ENCODE results near the gene TDRD7.

The TDRD7 gene

DNA sequence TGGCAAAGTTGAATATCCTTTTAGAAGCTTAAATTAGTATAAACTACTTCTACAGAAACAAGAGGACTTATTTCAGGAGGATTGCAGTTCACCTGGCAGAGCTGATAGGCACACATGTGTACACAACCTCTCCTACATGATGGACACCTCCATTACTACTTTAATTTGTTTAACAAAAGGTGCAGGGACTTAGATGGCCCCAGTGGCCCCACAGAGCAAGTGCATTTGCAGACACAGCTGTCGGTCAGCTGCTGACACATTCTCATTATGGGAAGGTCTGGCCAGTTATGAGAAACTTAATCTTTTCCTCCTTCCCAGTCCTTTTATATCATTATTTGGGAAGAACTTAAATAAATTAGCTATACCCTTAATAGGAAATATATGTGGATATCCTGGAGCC, 28.3 kb downstream of the TDRD7 start:
- Histone ChIP-seq H3K27ac (replicated peaks; ENCODE audit: low read length) (no peak overlapping the region), H3K36me3 (replicated peaks in 1 of 2; ENCODE audit: control insufficient read depth in 2 of 2, insufficient read depth in 2 of 2, low read length in 2 of 2) (no peaks in the 10 kb centered on the region), H3K79me1 (ENCODE audit: low read depth, low read length) (no peaks in the 10 kb centered on the region), H3K4me3 (ENCODE audit: low read length in 2 of 2) (no peak overlapping the region), H3K9me3 (replicated peaks in 1 of 2; ENCODE audit: control insufficient read depth in 2 of 2, insufficient read depth in 1 of 2, low read depth in 1 of 2, low read length in 2 of 2) (no peaks in the 10 kb centered on the region), H3K9ac (ENCODE audit: low read depth, low read length, poor library complexity) (no peak overlapping the region), H4K8ac (ENCODE audit: low read depth, low read length) (no peak overlapping the region), H3K18ac (ENCODE audit: low read length) (no peak overlapping the region), H3K14ac (ENCODE audit: low read length) (no peak overlapping the region), H2BK15ac (ENCODE audit: low read length) (no peak overlapping the region), H3K27me3 (ENCODE audit: control insufficient read depth in 3 of 3, insufficient read depth in 3 of 3, low read depth in 1 of 3, low read length in 3 of 3) (no peaks in the 10 kb centered on the region), H2BK5ac (ENCODE audit: low read length) (no peak overlapping the region), H2BK12ac (ENCODE audit: low read length) (no peak overlapping the region), H3K4me1 (ENCODE audit: control insufficient read depth in 2 of 2, insufficient read depth in 1 of 2, low read depth in 1 of 2, low read length in 2 of 2) (no peaks in the 10 kb centered on the region), H4K91ac (ENCODE audit: low read depth, low read length, poor library complexity) (no peak overlapping the region), H3K4ac (ENCODE audit: low read length) (no peak overlapping the region), H2BK120ac (ENCODE audit: low read depth, low read length) (no peak overlapping the region), H3K4me2 (ENCODE audit: insufficient read depth, low read length, poor library complexity, severe bottlenecking) (no peak overlapping the region), H2AFZ (ENCODE audit: low read length) (no peak overlapping the region), H2AK5ac (ENCODE audit: low read depth, low read length) (no peak overlapping the region), H3K23ac (ENCODE audit: low read depth, low read length, poor library complexity) (no peak overlapping the region)
- no peak for DNase-seq (ENCODE audit: low spot score)
- no CpG with 5 or more reads among the region's 1 CpG for WGBS, 2 donors (ENCODE audit: extremely low coverage in 2 of 2, insufficient read length in 2 of 2, insufficient replicate concordance in 1 of 2)

- no peak overlapping the region for H2BK12ac ChIP-seq (ENCODE audit: low read length)
- no peak overlapping the region for H4K91ac ChIP-seq (ENCODE audit: low read depth, low read length, poor library complexity)
- H3K36me3 ChIP-seq (replicated peaks in 1 of 2; ENCODE audit: control insufficient read depth in 2 of 2, insufficient read depth in 2 of 2, low read length in 2 of 2): no peaks in the 10 kb centered on the region
- DNase-seq (ENCODE audit: low spot score): no peak
- H2BK15ac ChIP-seq (ENCODE audit: low read length): no peak overlapping the region
- WGBS, 2 donors (ENCODE audit: extremely low coverage in 2 of 2, insufficient read length in 2 of 2, insufficient replicate concordance in 1 of 2): no CpG with 5 or more reads among the region's 2 CpGs
- H3K23ac ChIP-seq (ENCODE audit: low read depth, low read length, poor library complexity): no peak overlapping the region
- H3K14ac ChIP-seq (ENCODE audit: low read length): no peak overlapping the region
- H2BK120ac ChIP-seq (ENCODE audit: low read depth, low read length): no peak overlapping the region
- H3K79me1 ChIP-seq (ENCODE audit: low read depth, low read length): no peaks in the 10 kb centered on the region
- H3K27ac ChIP-seq (replicated peaks; ENCODE audit: low read length): no peak overlapping the region
- no peak overlapping the region for H3K4ac ChIP-seq (ENCODE audit: low read length)
- H3K4me3 ChIP-seq (ENCODE audit: low read length in 2 of 2): no peak overlapping the region
- no peak overlapping the region for H2AK5ac ChIP-seq (ENCODE audit: low read depth, low read length)
- H3K9me3 ChIP-seq (replicated peaks in 1 of 2; ENCODE audit: control insufficient read depth in 2 of 2, insufficient read depth in 1 of 2, low read depth in 1 of 2, low read length in 2 of 2): no peaks in the 10 kb centered on the region
- H3K4me2 ChIP-seq (ENCODE audit: insufficient read depth, low read length, poor library complexity, severe bottlenecking): no peak overlapping the region
- no peak overlapping the region for H2BK5ac ChIP-seq (ENCODE audit: low read length)
- no peak overlapping the region for H3K9ac ChIP-seq (ENCODE audit: low read depth, low read length, poor library complexity)
- H3K27me3 ChIP-seq (ENCODE audit: control insufficient read depth in 3 of 3, insufficient read depth in 3 of 3, low read depth in 1 of 3, low read length in 3 of 3): peaks cover 0 to 3% (median 0%) of the 10 kb centered on the region in 3 experiments
- H4K8ac ChIP-seq (ENCODE audit: low read depth, low read length): no peak overlapping the region
- H3K18ac ChIP-seq (ENCODE audit: low read length): no peak overlapping the region
- H3K4me1 ChIP-seq (ENCODE audit: control insufficient read depth in 2 of 2, insufficient read depth in 1 of 2, low read depth in 1 of 2, low read length in 2 of 2): no peaks in the 10 kb centered on the region
- no peak overlapping the region for H2AFZ ChIP-seq (ENCODE audit: low read length)
These were observed 29.8 kb downstream of the TDRD7 start for GRCh38 chr9:97441729-97442128.

DNA sequence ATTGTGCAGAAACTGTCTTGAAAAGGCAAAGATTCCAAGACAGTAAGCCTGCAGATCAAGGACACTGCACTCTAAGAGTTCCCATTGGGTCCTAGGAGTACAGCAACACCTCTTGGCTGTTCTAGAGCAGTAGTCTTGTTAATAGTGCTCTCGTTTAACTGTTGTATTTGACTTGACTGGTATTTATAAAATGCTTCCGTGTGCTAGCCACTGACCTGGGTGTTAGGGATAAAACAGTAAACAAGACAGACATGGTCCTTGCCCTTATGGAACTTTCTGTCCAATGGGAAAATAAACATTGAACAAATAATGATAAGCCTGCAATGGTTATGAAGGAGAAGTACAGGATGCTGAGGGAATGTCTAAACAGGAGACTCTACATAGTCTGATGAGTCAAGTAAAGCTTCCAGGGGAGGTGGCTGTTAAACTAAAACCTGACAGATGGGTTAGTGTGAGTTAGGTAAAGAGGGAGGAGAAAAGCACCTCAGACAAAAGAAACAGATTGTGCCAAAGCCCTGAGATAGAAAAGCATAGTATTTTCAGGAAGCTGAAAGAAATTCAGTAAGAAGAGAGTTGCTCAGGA, 33.3 kb downstream of the TDRD7 start:
- H4K8ac ChIP-seq (ENCODE audit: low read depth, low read length): no peak overlapping the region
- no peak overlapping the region for H3K4ac ChIP-seq (ENCODE audit: low read length)
- no peak overlapping the region for H2BK12ac ChIP-seq (ENCODE audit: low read length)
- H2BK5ac ChIP-seq (ENCODE audit: low read length): no peak overlapping the region
- peaks cover 0 to 14% (median 0%) of the 10 kb centered on the region in 3 experiments for H3K27me3 ChIP-seq (ENCODE audit: control insufficient read depth in 3 of 3, insufficient read depth in 3 of 3, low read depth in 1 of 3, low read length in 3 of 3)
- H3K9ac ChIP-seq (ENCODE audit: low read depth, low read length, poor library complexity): no peak overlapping the region
- no peak overlapping the region for H3K23ac ChIP-seq (ENCODE audit: low read depth, low read length, poor library complexity)
- no peak overlapping the region for H3K14ac ChIP-seq (ENCODE audit: low read length)
- no peaks in the 10 kb centered on the region for H3K79me1 ChIP-seq (ENCODE audit: low read depth, low read length)
- no CpG with 5 or more reads among the region's 2 CpGs for WGBS, 2 donors (ENCODE audit: extremely low coverage in 2 of 2, insufficient read length in 2 of 2, insufficient replicate concordance in 1 of 2)
- H3K4me3 ChIP-seq (ENCODE audit: low read length in 2 of 2): no peak overlapping the region
- H2BK15ac ChIP-seq (ENCODE audit: low read length): no peak overlapping the region
- no peak overlapping the region for H2AFZ ChIP-seq (ENCODE audit: low read length)
- H2AK5ac ChIP-seq (ENCODE audit: low read depth, low read length): no peak overlapping the region
- H4K91ac ChIP-seq (ENCODE audit: low read depth, low read length, poor library complexity): no peak overlapping the region
- no peaks in the 10 kb centered on the region for H3K4me1 ChIP-seq (ENCODE audit: control insufficient read depth in 2 of 2, insufficient read depth in 1 of 2, low read depth in 1 of 2, low read length in 2 of 2)
- no peaks in the 10 kb centered on the region for H3K36me3 ChIP-seq (replicated peaks in 1 of 2; ENCODE audit: control insufficient read depth in 2 of 2, insufficient read depth in 2 of 2, low read length in 2 of 2)
- H3K9me3 ChIP-seq (replicated peaks in 1 of 2; ENCODE audit: control insufficient read depth in 2 of 2, insufficient read depth in 1 of 2, low read depth in 1 of 2, low read length in 2 of 2): no peaks in the 10 kb centered on the region
- no peak overlapping the region for H2BK120ac ChIP-seq (ENCODE audit: low read depth, low read length)
- DNase-seq (ENCODE audit: low spot score): no peak
- no peak overlapping the region for H3K27ac ChIP-seq (replicated peaks; ENCODE audit: low read length)
- H3K4me2 ChIP-seq (ENCODE audit: insufficient read depth, low read length, poor library complexity, severe bottlenecking): no peak overlapping the region
- H3K18ac ChIP-seq (ENCODE audit: low read length): no peak overlapping the region

GRCh38 chr9:97447001-97447400, 35.1 kb downstream of the TDRD7 start:
- Histone ChIP-seq H3K4me3 (ENCODE audit: low read length in 2 of 2) (no peak overlapping the region), H3K27ac (replicated peaks; ENCODE audit: low read length) (no peak overlapping the region), H3K9ac (ENCODE audit: low read depth, low read length, poor library complexity) (no peak overlapping the region), H3K4ac (ENCODE audit: low read length) (no peak overlapping the region), H4K91ac (ENCODE audit: low read depth, low read length, poor library complexity) (no peak overlapping the region), H3K79me1 (ENCODE audit: low read depth, low read length) (no peaks in the 10 kb centered on the region), H3K23ac (ENCODE audit: low read depth, low read length, poor library complexity) (no peak overlapping the region), H3K4me1 (ENCODE audit: control insufficient read depth in 2 of 2, insufficient read depth in 1 of 2, low read depth in 1 of 2, low read length in 2 of 2) (no peaks in the 10 kb centered on the region), H2BK5ac (ENCODE audit: low read length) (no peak overlapping the region), H3K18ac (ENCODE audit: low read length) (no peak overlapping the region), H3K27me3 (ENCODE audit: control insufficient read depth in 3 of 3, insufficient read depth in 3 of 3, low read depth in 1 of 3, low read length in 3 of 3) (peaks cover 0 to 14% (median 0%) of the 10 kb centered on the region in 3 experiments), H3K9me3 (replicated peaks in 1 of 2; ENCODE audit: control insufficient read depth in 2 of 2, insufficient read depth in 1 of 2, low read depth in 1 of 2, low read length in 2 of 2) (no peaks in the 10 kb centered on the region), H3K4me2 (ENCODE audit: insufficient read depth, low read length, poor library complexity, severe bottlenecking) (no peak overlapping the region), H2AK5ac (ENCODE audit: low read depth, low read length) (no peak overlapping the region), H2BK120ac (ENCODE audit: low read depth, low read length) (no peak overlapping the region), H3K36me3 (replicated peaks in 1 of 2; ENCODE audit: control insufficient read depth in 2 of 2, insufficient read depth in 2 of 2, low read length in 2 of 2) (no peaks in the 10 kb centered on the region), H2BK15ac (ENCODE audit: low read length) (no peak overlapping the region), H2BK12ac (ENCODE audit: low read length) (no peak overlapping the region), H4K8ac (ENCODE audit: low read depth, low read length) (no peak overlapping the region), H3K14ac (ENCODE audit: low read length) (no peak overlapping the region), H2AFZ (ENCODE audit: low read length) (no peak overlapping the region)
- WGBS, 2 donors (ENCODE audit: extremely low coverage in 2 of 2, insufficient read length in 2 of 2, insufficient replicate concordance in 1 of 2): 100% methylated on average over 2 of the region's 3 CpGs; no CpG with 5 or more reads in 1 of the 2 donors
- DNase-seq (ENCODE audit: low spot score): no peak
